ENCODE data around the gene RBCK1.

GRCh38 chr20:376089-376488 lies 32.0 kb upstream of the RBCK1 start:
- TF ChIP-seq CTCF (IDR thresholded peaks at IDR 0.05; ENCODE audit: poor library complexity, severe bottlenecking) (no peak), EP300 (conservative IDR thresholded peaks at IDR 0.05; ENCODE audit: poor library complexity, severe bottlenecking) (no peak), REST (IDR thresholded peaks at IDR 0.05; ENCODE audit: borderline replicate concordance) (no peak), POLR2AphosphoS5 (IDR thresholded peaks at IDR 0.05) (no peak)

All from neural cell (in vitro differentiated cells).